Panc1 (cell line): ENCODE measurements around the gene SLC38A10.

Experiments used
- POLR2AphosphoS5 ChIP-seq: IDR thresholded peaks from 2 replicates; pipeline ENCODE4 v1.6.1; 2012; ENCODE audit warnings: mild to moderate bottlenecking, low read depth, low read length, moderate library complexity
- REST ChIP-seq, 2 experiments: IDR thresholded peaks; 2 replicates each; pipeline ENCODE4 v1.6.1; 2011 to 2012; ENCODE audit warnings: low read depth in 2 of 2, control low read depth in 1 of 2, low read length in 1 of 2, mild to moderate bottlenecking in 1 of 2, moderate library complexity in 1 of 2; ENCODE audit not compliant: insufficient read depth in 1 of 2
- SIN3A ChIP-seq: IDR thresholded peaks from 2 replicates; pipeline ENCODE4 v1.6.1; 2012; ENCODE audit warnings: low read depth, mild to moderate bottlenecking, low read length, moderate library complexity, borderline replicate concordance; ENCODE audit not compliant: insufficient read depth
- TCF7L2 ChIP-seq: IDR thresholded peaks from 2 replicates; pipeline ENCODE4 v1.6.1; 2011; ENCODE audit warnings: mild to moderate bottlenecking, low read depth, low read length, inconsistent platforms
- TF ChIP-seq, protein P1 (sequence below): fragments of 450-650 bp; IDR thresholded peaks from 2 replicates; pipeline ENCODE4 v1.5.1; 2017; ENCODE audit warnings: mild to moderate bottlenecking

DNA sequence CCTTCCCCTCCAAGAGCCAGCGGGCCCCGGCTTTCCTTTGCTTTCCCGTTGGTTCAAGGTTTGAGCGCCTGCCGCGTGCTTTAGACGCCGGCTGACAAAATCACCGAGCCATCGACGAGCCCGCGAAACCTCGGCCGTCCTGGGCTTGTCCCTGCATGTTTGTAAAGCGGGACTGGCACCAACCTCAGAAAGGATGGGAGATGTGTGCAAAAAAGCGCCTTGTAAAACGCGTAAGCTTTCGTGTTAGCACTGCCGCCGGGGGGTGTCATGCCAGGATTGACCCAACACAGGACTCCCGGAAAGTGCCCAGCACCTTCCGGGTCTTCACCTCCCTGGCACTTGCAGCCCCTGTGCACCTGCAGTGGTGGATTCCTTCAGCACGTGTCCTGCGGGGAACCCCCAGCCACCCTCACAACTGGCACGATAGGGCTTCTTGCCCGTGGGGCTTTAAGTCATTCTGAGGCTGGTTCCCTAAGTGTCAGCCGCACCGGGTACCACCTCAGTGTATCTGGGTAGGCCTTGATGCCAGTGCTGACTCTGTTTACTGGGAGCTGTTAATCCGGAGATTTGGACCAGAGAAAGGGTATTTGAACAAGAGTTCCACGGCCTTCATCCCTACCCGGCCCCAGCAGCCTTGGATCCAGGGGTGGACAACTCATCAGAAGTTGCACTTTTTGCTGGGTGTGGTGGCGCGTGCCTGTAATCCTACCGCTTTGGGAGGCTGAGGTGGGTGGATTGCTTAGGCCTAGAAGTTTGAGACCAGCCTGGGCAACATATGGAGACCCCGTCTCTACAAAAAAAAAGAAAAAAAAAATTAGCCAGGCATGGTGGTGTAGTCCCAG lies 55.2 kb downstream of the SLC38A10 start:
- TF ChIP-seq, protein P1, sequence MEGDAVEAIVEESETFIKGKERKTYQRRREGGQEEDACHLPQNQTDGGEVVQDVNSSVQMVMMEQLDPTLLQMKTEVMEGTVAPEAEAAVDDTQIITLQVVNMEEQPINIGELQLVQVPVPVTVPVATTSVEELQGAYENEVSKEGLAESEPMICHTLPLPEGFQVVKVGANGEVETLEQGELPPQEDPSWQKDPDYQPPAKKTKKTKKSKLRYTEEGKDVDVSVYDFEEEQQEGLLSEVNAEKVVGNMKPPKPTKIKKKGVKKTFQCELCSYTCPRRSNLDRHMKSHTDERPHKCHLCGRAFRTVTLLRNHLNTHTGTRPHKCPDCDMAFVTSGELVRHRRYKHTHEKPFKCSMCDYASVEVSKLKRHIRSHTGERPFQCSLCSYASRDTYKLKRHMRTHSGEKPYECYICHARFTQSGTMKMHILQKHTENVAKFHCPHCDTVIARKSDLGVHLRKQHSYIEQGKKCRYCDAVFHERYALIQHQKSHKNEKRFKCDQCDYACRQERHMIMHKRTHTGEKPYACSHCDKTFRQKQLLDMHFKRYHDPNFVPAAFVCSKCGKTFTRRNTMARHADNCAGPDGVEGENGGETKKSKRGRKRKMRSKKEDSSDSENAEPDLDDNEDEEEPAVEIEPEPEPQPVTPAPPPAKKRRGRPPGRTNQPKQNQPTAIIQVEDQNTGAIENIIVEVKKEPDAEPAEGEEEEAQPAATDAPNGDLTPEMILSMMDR, result no peak
- TF ChIP-seq POLR2AphosphoS5 (no peak; the same call in 1 of the 2 replicates), TCF7L2 (no peak), REST (IDR thresholded peaks at IDR 0.05; ENCODE audit: insufficient read depth in 1 of 2, low read depth in 2 of 2, low read length in 1 of 2) (no peak), SIN3A (no peak)
